ENCODE data around the gene ART5. TPM values are rescaled to one million over a fixed set of nuclear protein-coding genes. Genes with fewer than 3 reads are reported as not detected.
"Not testable (repeated sequence)": the region's sequence is repeated elsewhere in the genome, so short reads cannot be mapped to it uniquely, and the experiment has no call there.

The ART5 gene
- polyA plus RNA-seq, 3 donors = 2.3 to 3.3 (median 3.3) TPM

GRCh38 chr11:3623767-3624458, 17.9 kb downstream of the ART5 start:
- DNase-seq (ENCODE audit: low read depth in 3 of 3, low spot score in 2 of 3) = no peak

GRCh38 chr11:3623121-3623520, 18.7 kb downstream of the ART5 start:
- no peak for DNase-seq (ENCODE audit: low read depth in 3 of 3, low spot score in 2 of 3)

GRCh38 chr11:3622521-3622920, 19.3 kb downstream of the ART5 start:
- no peak for DNase-seq (ENCODE audit: low read depth in 3 of 3, low spot score in 2 of 3)

- DNase-seq (ENCODE audit: low read depth in 3 of 3, low spot score in 2 of 3) = no peak
These were observed 23.8 kb downstream of the ART5 start for GRCh38 chr11:3617990-3618389.

GRCh38 chr11:3616721-3617460, 24.9 kb downstream of the ART5 start:
- no peak for DNase-seq (ENCODE audit: low read depth in 3 of 3, low spot score in 2 of 3)

GRCh38 chr11:3615998-3616397, 25.8 kb downstream of the ART5 start:
- no peak for DNase-seq (ENCODE audit: low read depth in 3 of 3, low spot score in 2 of 3)

- no peak for DNase-seq (ENCODE audit: low read depth in 3 of 3, low spot score in 2 of 3)
These were observed 27.0 kb downstream of the ART5 start for GRCh38 chr11:3614742-3615171.

- DNase-seq (ENCODE audit: low read depth in 3 of 3, low spot score in 2 of 3) = no peak
These were observed 27.6 kb downstream of the ART5 start for GRCh38 chr11:3613998-3614741.

GRCh38 chr11:3611976-3612678, 29.7 kb downstream of the ART5 start:
- DNase-seq (ENCODE audit: low read depth in 3 of 3, low spot score in 2 of 3) = no peak

GRCh38 chr11:3610846-3611245, 30.9 kb downstream of the ART5 start:
- DNase-seq (ENCODE audit: low read depth in 3 of 3, low spot score in 2 of 3) = no peak

- peak in 2 of 3 donors; percentile 13 to 16 for DNase-seq (ENCODE audit: low read depth in 3 of 3, low spot score in 2 of 3)
These were observed 32.2 kb downstream of the ART5 start for GRCh38 chr11:3609416-3610265.

- no peak for DNase-seq (ENCODE audit: low read depth in 3 of 3, low spot score in 2 of 3)
These were observed 36.0 kb downstream of the ART5 start for GRCh38 chr11:3605771-3606203.

- no peak for DNase-seq (ENCODE audit: low read depth in 3 of 3, low spot score in 2 of 3)
These were observed 36.5 kb downstream of the ART5 start for GRCh38 chr11:3605283-3605662.

- no peak for DNase-seq (ENCODE audit: low read depth in 3 of 3, low spot score in 2 of 3)
These were observed 37.6 kb downstream of the ART5 start for GRCh38 chr11:3604167-3604566.

- DNase-seq (ENCODE audit: low read depth in 3 of 3, low spot score in 2 of 3) = not testable (repeated sequence)
These were observed 41.6 kb downstream of the ART5 start for GRCh38 chr11:3600201-3600600.

- not testable (repeated sequence) for DNase-seq (ENCODE audit: low read depth in 3 of 3, low spot score in 2 of 3)
These were observed 44.0 kb downstream of the ART5 start for GRCh38 chr11:3597743-3598142.

GRCh38 chr11:3591326-3591725, 50.5 kb downstream of the ART5 start:
- not testable (repeated sequence) for DNase-seq (ENCODE audit: low read depth in 3 of 3, low spot score in 2 of 3)

GRCh38 chr11:3590193-3590592, 51.6 kb downstream of the ART5 start:
- DNase-seq (ENCODE audit: low read depth in 3 of 3, low spot score in 2 of 3) = not testable (repeated sequence)

GRCh38 chr11:3588776-3589175, 53.0 kb downstream of the ART5 start:
- DNase-seq (ENCODE audit: low read depth in 3 of 3, low spot score in 2 of 3) = not testable (repeated sequence)
